Measurements from ENCODE around the gene MROH8. TPM values are rescaled to one million over a fixed set of nuclear protein-coding genes. Genes with fewer than 3 reads are reported as not detected.
"Not testable (repeated sequence)": the region's sequence is repeated elsewhere in the genome, so short reads cannot be mapped to it uniquely, and the experiment has no call there.

Gene MROH8
- total RNA-seq, 2 experiments from 2014 or later: 2.1 to 3.1 TPM

- ChIA-PET POLR2A (no interaction called here), CTCF (no interaction called here)
- ATAC-seq: no peak
- intact Hi-C loops (cut with micrococcal nuclease): no loop called here
- no peak for DNase-seq
- Mint-ChIP-seq H3K27me3 (no peaks in the 10 kb centered on the region), H3K4me1 (ENCODE audit: low read depth) (no peaks in the 10 kb centered on the region), H3K36me3 (ENCODE audit: low read depth) (no peaks in the 10 kb centered on the region), H3K9me3 (no peaks in the 10 kb centered on the region), H3K4me3 (no peak overlapping the region), H3K27ac (no peak overlapping the region)
- no peak for TF ChIP-seq CTCF (IDR thresholded peaks at IDR 0.05)
Measured at GRCh38 chr20:37137547-37137946, 41.8 kb downstream of the MROH8 start.

GRCh38 chr20:37133952-37134351 is 45.4 kb downstream of the MROH8 start:
- no peak overlapping the region for H3K4me3 Mint-ChIP-seq

GRCh38 chr20:37131486-37131885 is 47.9 kb downstream of the MROH8 start:
- Mint-ChIP-seq H3K9me3 (no peaks in the 10 kb centered on the region), H3K27ac (no peak overlapping the region), H3K4me1 (ENCODE audit: low read depth) (no peaks in the 10 kb centered on the region), H3K36me3 (ENCODE audit: low read depth) (no peaks in the 10 kb centered on the region), H3K27me3 (no peaks in the 10 kb centered on the region), H3K4me3 (no peak overlapping the region)
- no peak for TF ChIP-seq CTCF (IDR thresholded peaks at IDR 0.05)
- DNase-seq (no peak), ATAC-seq (no peak)
- intact Hi-C loops (cut with micrococcal nuclease): no loop called here
- POLR2A ChIA-PET: interaction anchor here (0.6 kb wide), 1 partner anchor 613 kb away, joined by 3 read pairs; no protein-coding TSS in a partner anchor
- CTCF ChIA-PET: interaction anchor here (1.1 kb wide), 1 partner anchor 46 kb away, joined by 3 read pairs; no protein-coding TSS in a partner anchor

More at GRCh38 chr20:37133952-37134351, 45.4 kb downstream of the MROH8 start:
- no peaks in the 10 kb centered on the region for H3K36me3 Mint-ChIP-seq (ENCODE audit: low read depth)
- ATAC-seq (no peak), DNase-seq (no peak)
- no peak for TF ChIP-seq CTCF (IDR thresholded peaks at IDR 0.05)
- intact Hi-C loops (cut with micrococcal nuclease): no loop called here
- H3K4me1 Mint-ChIP-seq (ENCODE audit: low read depth): no peaks in the 10 kb centered on the region
- CTCF ChIA-PET: no interaction called here
- POLR2A ChIA-PET: no interaction called here
- H3K27me3 Mint-ChIP-seq: no peaks in the 10 kb centered on the region
- H3K9me3 Mint-ChIP-seq: no peaks in the 10 kb centered on the region
- no peak overlapping the region for H3K27ac Mint-ChIP-seq

- no peak overlapping the region for H3K4me3 Mint-ChIP-seq
- ChIA-PET CTCF (no interaction called here), POLR2A (no interaction called here)
- no peaks in the 10 kb centered on the region for H3K36me3 Mint-ChIP-seq (ENCODE audit: low read depth)
- H3K9me3 Mint-ChIP-seq: no peaks in the 10 kb centered on the region
- no peaks in the 10 kb centered on the region for H3K27me3 Mint-ChIP-seq
- H3K4me1 Mint-ChIP-seq (ENCODE audit: low read depth): no peaks in the 10 kb centered on the region
- no peak overlapping the region for H3K27ac Mint-ChIP-seq
- intact Hi-C loops (cut with micrococcal nuclease): no loop called here
- ATAC-seq (no peak), DNase-seq (no peak)
- no peak for TF ChIP-seq CTCF (IDR thresholded peaks at IDR 0.05)
Measured at GRCh38 chr20:37128803-37129202, 50.5 kb downstream of the MROH8 start.

- H3K4me1 Mint-ChIP-seq (ENCODE audit: low read depth); intact Hi-C loops (cut with micrococcal nuclease); H3K4me3 Mint-ChIP-seq; CTCF ChIA-PET; H3K9me3 Mint-ChIP-seq; H3K27me3 Mint-ChIP-seq; DNase-seq; H3K27ac Mint-ChIP-seq; H3K36me3 Mint-ChIP-seq (ENCODE audit: low read depth); POLR2A ChIA-PET; ATAC-seq: not testable (repeated sequence)
Measured at GRCh38 chr20:37126290-37126689, 53.1 kb downstream of the MROH8 start.

GRCh38 chr20:37123441-37123840 is 55.9 kb downstream of the MROH8 start:
- ChIA-PET CTCF (no interaction called here), POLR2A (no interaction called here)
- Mint-ChIP-seq H3K27ac (no peak overlapping the region), H3K36me3 (ENCODE audit: low read depth) (no peaks in the 10 kb centered on the region), H3K9me3 (no peaks in the 10 kb centered on the region), H3K4me3 (no peak overlapping the region), H3K4me1 (ENCODE audit: low read depth) (no peaks in the 10 kb centered on the region), H3K27me3 (no peaks in the 10 kb centered on the region)
- intact Hi-C loops (cut with micrococcal nuclease): no loop called here
- DNase-seq (no peak), ATAC-seq (no peak)
- no peak for TF ChIP-seq CTCF (IDR thresholded peaks at IDR 0.05)
